HK-2 (cell line): Measurements from ENCODE around the gene CFAP97D2.

Experiments used
- DNase-seq: peaks from one replicate; pipeline ENCODE4 v3.0.0-alpha.2; 2018; ENCODE audit not compliant: unreplicated experiment

The CFAP97D2 gene

DNA sequence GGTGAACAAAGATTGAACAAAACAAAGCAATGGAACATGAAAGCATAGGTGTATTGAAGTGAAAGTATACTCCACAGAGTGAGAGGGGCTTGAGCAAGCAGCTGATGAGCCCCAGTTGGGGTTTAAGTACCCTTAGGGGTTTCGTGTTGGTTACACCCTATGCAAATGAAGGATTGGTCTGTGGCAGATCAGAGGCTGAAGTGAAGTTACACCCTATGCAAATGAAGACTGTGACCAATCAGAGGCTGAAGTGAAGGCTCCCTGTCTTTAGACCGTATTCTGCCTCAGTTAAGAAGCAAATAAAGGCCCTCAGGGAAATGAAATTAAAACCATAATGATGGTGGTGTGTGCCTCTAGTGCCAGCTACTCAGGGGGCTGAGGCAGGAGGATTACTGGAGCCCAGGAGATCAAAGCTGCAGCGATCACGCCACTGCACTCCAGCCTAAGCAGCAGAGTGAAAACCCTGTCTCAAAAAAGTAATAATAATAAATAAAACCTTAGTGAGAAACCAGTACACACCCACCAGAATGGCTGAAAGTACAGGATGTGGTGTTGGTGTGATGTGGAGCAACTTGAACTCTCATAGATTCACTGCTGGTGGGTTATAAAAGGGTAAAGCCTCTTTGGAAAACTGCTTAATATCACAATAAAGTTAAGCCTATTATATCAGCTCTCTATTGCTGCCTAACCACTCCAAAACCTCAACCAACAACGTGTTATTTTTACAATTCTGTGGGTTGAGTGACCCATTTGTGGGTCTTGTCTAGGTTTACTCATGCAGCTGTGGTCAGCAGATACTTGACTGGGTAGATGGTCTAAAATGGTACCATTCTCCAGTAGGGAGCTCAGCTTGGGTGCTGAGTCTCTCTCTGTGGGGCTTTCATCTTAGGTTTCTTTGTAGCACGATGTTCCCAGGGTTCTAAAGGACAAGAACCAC, 89.6 kb downstream of the CFAP97D2 start:
- no peak for DNase-seq

DNA sequence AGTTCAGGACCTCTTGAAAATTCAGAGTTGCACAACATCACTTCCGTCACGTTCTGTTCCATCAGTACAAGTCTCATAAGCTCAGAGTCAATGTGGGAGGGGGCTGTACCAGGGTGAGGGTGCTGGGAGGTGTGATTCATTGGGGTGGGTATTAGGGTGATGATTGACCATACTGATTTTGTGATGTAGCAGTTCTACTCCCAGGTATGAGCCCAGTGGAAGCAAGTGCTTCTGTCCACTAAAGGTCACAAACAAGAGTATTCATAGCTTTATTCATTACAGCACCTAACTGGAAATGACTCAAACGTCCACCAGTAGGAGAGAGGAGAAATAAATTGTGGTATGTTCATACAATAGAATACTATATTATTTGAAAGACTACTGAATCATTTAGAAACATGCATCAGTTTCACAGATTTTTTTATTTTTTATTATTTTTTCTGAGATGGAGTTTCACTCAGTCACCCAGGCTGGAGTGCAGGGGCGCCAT, 90.3 kb downstream of the CFAP97D2 start:
- no peak for DNase-seq
